GM12891 (cell line): Measurements from ENCODE around the gene PTCD1.

Experiments used
- POLR2A ChIP-seq: IDR thresholded peaks from 2 replicates; pipeline ENCODE4 v1.6.1; 2011; ENCODE audit warnings: low read depth, low read length, control low read depth
- POLR2AphosphoS5 ChIP-seq: IDR thresholded peaks from 2 replicates; pipeline ENCODE4 v1.6.1; 2011; ENCODE audit warnings: low read depth, low read length, control low read depth
- POU2F2 ChIP-seq: IDR thresholded peaks from 2 replicates; pipeline ENCODE4 v1.6.1; 2011; ENCODE audit warnings: low read depth, mild to moderate bottlenecking, control low read depth, low read length, moderate library complexity
- TAF1 ChIP-seq: IDR thresholded peaks from 2 replicates; pipeline ENCODE4 v1.6.1; 2011; ENCODE audit warnings: low read depth, low read length, control low read depth

DNA sequence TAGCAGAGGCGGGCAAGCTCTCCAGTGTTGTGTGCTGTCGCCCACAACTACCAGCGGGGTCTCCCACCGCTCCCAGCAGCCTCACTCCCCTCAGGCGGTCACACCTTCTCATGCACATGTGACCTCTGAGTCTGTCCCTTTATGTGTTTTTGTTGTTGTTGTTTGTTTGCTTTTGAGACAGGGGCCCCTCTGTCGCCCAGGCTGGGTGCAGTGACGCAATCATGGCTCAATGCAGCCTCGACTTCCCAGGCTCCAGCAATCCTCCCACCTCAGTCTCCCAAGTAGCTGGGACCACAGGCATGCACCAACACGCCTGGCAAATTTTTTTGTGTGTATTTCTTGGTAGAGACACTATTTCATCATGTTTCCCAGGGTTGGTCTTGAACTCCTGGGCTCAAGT is 1.6 kb upstream of the PTCD1 start:
- TF ChIP-seq POLR2A (no peak), POLR2AphosphoS5 (no peak), TAF1 (no peak), POU2F2 (no peak)
